NCI-H2029 treated with DMSO at 0.1 percent for 48 hours (cell line): ENCODE results near the gene ADORA3.

Experiments
- DNase-seq: peaks from one replicate; lab custom pipeline; 2025; lab: John Stamatoyannopoulos, UW

ADORA3 gene

GRCh38 chr1:111474521-111474920 is 28.9 kb downstream of the ADORA3 start:
- no peak for DNase-seq

GRCh38 chr1:111474106-111474505 is 29.3 kb downstream of the ADORA3 start:
- DNase-seq, result no peak

GRCh38 chr1:111471538-111471937 is 31.9 kb downstream of the ADORA3 start:
- no peak for DNase-seq

GRCh38 chr1:111471012-111471411 is 32.4 kb downstream of the ADORA3 start:
- no peak for DNase-seq

- DNase-seq, result no peak
Observed at GRCh38 chr1:111470596-111470995, 32.8 kb downstream of the ADORA3 start.

GRCh38 chr1:111469539-111469938 is 33.9 kb downstream of the ADORA3 start:
- no peak for DNase-seq

GRCh38 chr1:111468717-111469100 is 34.7 kb downstream of the ADORA3 start:
- no peak for DNase-seq

GRCh38 chr1:111467865-111468716 is 35.3 kb downstream of the ADORA3 start:
- DNase-seq, result no peak

- no peak for DNase-seq
Observed at GRCh38 chr1:111466480-111466879, 37.0 kb downstream of the ADORA3 start.

- DNase-seq, result no peak
Observed at GRCh38 chr1:111465754-111466153, 37.7 kb downstream of the ADORA3 start.

- no peak for DNase-seq
Observed at GRCh38 chr1:111463029-111463683, 40.3 kb downstream of the ADORA3 start.

GRCh38 chr1:111462370-111463028 is 40.9 kb downstream of the ADORA3 start:
- no peak for DNase-seq

- DNase-seq, result no peak
Observed at GRCh38 chr1:111461765-111462164, 41.7 kb downstream of the ADORA3 start.

- no peak for DNase-seq
Observed at GRCh38 chr1:111455642-111456031, 47.8 kb downstream of the ADORA3 start.

GRCh38 chr1:111454859-111455641 is 48.4 kb downstream of the ADORA3 start:
- no peak for DNase-seq

- DNase-seq, result no peak
Observed at GRCh38 chr1:111453706-111454105, 49.7 kb downstream of the ADORA3 start.

- no peak for DNase-seq
Observed at GRCh38 chr1:111452581-111452980, 50.9 kb downstream of the ADORA3 start.

- DNase-seq, result no peak
Observed at GRCh38 chr1:111450185-111450584, 53.2 kb downstream of the ADORA3 start.

- no peak for DNase-seq
Observed at GRCh38 chr1:111449703-111450017, 53.8 kb downstream of the ADORA3 start.
